Measurements from ENCODE around the gene PDE4A. TPM values are rescaled to one million over a fixed set of nuclear protein-coding genes. Genes with fewer than 3 reads are reported as not detected.
"Not testable (repeated sequence)": the region's sequence is repeated elsewhere in the genome, so short reads cannot be mapped to it uniquely, and the experiment has no call there.

Gene PDE4A
- total and polyA plus RNA-seq, 2 donors (not counting 1 experiment from before 2014, with no cell fraction given), result 3.6 to 4.1 TPM

DNA sequence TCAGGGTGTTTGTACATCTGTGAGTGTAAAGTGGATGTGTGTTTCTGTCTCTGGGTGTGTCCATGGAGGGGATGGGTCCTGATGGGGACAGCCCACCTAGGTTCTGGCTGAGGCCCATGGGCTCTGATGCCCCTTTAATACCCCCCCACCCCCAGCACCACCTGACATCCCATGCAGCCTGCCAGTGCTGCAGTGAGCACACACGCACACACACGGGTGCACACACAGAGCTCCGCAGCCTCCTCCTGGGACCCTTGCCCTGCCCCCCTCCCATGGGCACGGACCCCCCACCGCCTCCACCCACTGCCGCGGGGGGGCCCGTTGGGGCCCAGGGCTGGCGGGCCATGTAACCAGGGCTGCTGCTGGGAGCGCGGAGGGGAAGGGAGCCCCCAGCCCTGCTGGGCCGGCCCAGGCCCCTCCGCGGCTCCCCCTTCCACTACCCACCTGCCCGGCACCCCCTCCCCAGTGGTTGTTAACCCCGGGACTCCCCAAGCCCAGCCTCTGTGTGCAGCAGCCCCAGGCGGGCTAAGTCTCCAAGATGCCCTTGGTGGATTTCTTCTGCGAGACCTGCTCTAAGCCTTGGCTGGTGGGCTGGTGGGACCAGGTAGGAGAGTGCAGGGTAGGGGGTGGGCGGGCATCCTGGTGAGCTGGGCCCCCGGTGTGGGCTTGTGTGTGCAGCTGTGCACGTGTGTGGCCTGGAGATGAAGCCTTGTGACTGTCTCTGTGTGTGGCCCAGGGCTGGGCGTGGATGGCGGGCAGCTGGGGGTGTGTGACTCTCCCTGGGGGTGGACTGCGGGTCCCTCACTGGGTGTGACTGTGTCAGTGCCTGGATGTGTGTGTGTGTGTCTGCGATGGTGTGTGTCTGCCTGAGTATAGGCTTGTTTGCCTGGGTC lies 32.6 kb downstream of the PDE4A start:
- Histone ChIP-seq H3K79me2 (ENCODE audit: control insufficient read depth, insufficient read depth, low read length) (no peaks in the 10 kb centered on the region), H3K4me3 (replicated peaks in 1 of 4; ENCODE audit: control extremely low read depth in 1 of 4, insufficient read depth in 1 of 4, low read depth in 3 of 4, low read length in 4 of 4) (no peak overlapping the region), H3K9ac (ENCODE audit: insufficient read depth, low read length) (no peak overlapping the region), H3K4me1 (ENCODE audit: control insufficient read depth, extremely low read depth, insufficient read depth, low read length) (no peaks in the 10 kb centered on the region), H3K9me3 (ENCODE audit: control insufficient read depth, insufficient read depth, low read depth, low read length) (no peaks in the 10 kb centered on the region), H3K27ac (ENCODE audit: insufficient read depth, low read length) (no peak overlapping the region), H3K36me3 (ENCODE audit: control insufficient read depth, insufficient read depth, low read length) (peaks cover 2% of the 10 kb centered on the region), H3K4me2 (ENCODE audit: extremely low read depth, insufficient read depth, low read length) (no peak overlapping the region), H3K27me3 (ENCODE audit: control insufficient read depth, insufficient read depth, low read length) (no peaks in the 10 kb centered on the region), H4K20me1 (ENCODE audit: control insufficient read depth, extremely low read depth, insufficient read depth, low read length) (no peaks in the 10 kb centered on the region), H2AFZ (ENCODE audit: low read length) (no peak overlapping the region)
- no peak for DNase-seq (ENCODE audit: low read depth in 2 of 2)
- no peak for TF ChIP-seq EZH2 (IDR thresholded peaks at IDR 0.05; ENCODE audit: low read length, missing control alignments)
- TF ChIP-seq, protein P1, sequence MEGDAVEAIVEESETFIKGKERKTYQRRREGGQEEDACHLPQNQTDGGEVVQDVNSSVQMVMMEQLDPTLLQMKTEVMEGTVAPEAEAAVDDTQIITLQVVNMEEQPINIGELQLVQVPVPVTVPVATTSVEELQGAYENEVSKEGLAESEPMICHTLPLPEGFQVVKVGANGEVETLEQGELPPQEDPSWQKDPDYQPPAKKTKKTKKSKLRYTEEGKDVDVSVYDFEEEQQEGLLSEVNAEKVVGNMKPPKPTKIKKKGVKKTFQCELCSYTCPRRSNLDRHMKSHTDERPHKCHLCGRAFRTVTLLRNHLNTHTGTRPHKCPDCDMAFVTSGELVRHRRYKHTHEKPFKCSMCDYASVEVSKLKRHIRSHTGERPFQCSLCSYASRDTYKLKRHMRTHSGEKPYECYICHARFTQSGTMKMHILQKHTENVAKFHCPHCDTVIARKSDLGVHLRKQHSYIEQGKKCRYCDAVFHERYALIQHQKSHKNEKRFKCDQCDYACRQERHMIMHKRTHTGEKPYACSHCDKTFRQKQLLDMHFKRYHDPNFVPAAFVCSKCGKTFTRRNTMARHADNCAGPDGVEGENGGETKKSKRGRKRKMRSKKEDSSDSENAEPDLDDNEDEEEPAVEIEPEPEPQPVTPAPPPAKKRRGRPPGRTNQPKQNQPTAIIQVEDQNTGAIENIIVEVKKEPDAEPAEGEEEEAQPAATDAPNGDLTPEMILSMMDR (conservative IDR thresholded peaks at IDR 0.05 in 1 of 2, IDR thresholded peaks at IDR 0.05 in 1 of 2; ENCODE audit: low read depth in 1 of 2, low read length in 2 of 2), result no peak

DNA sequence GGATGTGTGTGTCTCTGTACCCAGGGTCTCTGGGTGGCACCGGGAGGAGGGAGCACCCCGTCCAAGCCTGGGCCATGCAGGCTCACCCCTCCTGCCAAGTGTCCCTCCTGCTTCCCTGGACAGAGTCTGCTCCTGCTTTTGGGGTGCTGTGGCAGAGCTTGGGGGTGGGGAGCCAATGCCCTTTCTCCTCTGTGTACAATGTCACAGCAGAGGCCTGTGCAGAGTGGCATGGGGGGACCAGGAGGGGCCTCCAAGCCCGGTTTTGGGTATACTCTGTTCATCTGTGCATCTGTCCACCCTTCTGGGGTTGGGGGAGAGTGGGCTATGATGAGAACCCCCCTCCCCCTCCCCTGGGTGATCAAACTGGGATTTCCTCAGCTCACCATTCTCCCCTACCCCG lies 33.5 kb downstream of the PDE4A start:
- H3K36me3 ChIP-seq (ENCODE audit: control insufficient read depth, insufficient read depth, low read length), result peaks cover 2% of the 10 kb centered on the region
- H3K4me3 ChIP-seq (replicated peaks in 1 of 4; ENCODE audit: control extremely low read depth in 1 of 4, insufficient read depth in 1 of 4, low read depth in 3 of 4, low read length in 4 of 4), result no peak overlapping the region
- no peaks in the 10 kb centered on the region for H3K27me3 ChIP-seq (ENCODE audit: control insufficient read depth, insufficient read depth, low read length)

DNA sequence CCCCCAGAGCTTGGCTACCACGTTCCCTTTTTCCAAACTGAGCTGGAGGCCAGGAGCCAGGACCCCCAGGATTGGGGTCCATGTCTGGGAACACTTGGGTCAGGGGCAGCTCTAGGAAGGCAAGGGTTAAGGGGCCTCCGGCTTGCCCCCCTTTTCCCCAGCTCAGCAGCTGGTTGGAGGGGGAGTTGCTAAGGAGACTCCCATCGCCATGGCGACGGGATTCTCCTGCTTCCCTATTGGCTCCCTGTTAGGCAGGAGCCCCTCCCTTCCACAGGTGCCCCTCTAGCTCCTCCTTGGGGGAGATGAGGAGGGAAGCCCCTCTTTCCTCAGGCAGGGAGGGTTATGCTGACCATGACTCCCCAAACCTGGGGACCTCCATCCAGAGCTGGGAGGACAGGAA lies 33.9 kb downstream of the PDE4A start:
- no peaks in the 10 kb centered on the region for H3K79me2 ChIP-seq (ENCODE audit: control insufficient read depth, insufficient read depth, low read length)
- H3K9ac ChIP-seq (ENCODE audit: insufficient read depth, low read length), result no peak overlapping the region
- TF ChIP-seq EZH2 (IDR thresholded peaks at IDR 0.05; ENCODE audit: low read length, missing control alignments), result no peak
- TF ChIP-seq, protein P1 (conservative IDR thresholded peaks at IDR 0.05 in 1 of 2, IDR thresholded peaks at IDR 0.05 in 1 of 2; ENCODE audit: low read depth in 1 of 2, low read length in 2 of 2), result no peak
- no peaks in the 10 kb centered on the region for H3K4me1 ChIP-seq (ENCODE audit: control insufficient read depth, extremely low read depth, insufficient read depth, low read length)
- H3K27me3 ChIP-seq (ENCODE audit: control insufficient read depth, insufficient read depth, low read length), result no peaks in the 10 kb centered on the region
- no peak for DNase-seq (ENCODE audit: low read depth in 2 of 2)
- H4K20me1 ChIP-seq (ENCODE audit: control insufficient read depth, extremely low read depth, insufficient read depth, low read length), result no peaks in the 10 kb centered on the region
- H3K27ac ChIP-seq (ENCODE audit: insufficient read depth, low read length), result no peak overlapping the region
- H3K4me2 ChIP-seq (ENCODE audit: extremely low read depth, insufficient read depth, low read length), result no peak overlapping the region
- H3K36me3 ChIP-seq (ENCODE audit: control insufficient read depth, insufficient read depth, low read length), result no peaks in the 10 kb centered on the region
- H2AFZ ChIP-seq (ENCODE audit: low read length), result no peak overlapping the region
- H3K9me3 ChIP-seq (ENCODE audit: control insufficient read depth, insufficient read depth, low read depth, low read length), result no peaks in the 10 kb centered on the region
- no peak overlapping the region for H3K4me3 ChIP-seq (replicated peaks in 1 of 4; ENCODE audit: control extremely low read depth in 1 of 4, insufficient read depth in 1 of 4, low read depth in 3 of 4, low read length in 4 of 4)

More for the DNA sequence above, 33.5 kb downstream of the PDE4A start:
- H3K9me3 ChIP-seq (ENCODE audit: control insufficient read depth, insufficient read depth, low read depth, low read length), result no peaks in the 10 kb centered on the region
- no peak overlapping the region for H2AFZ ChIP-seq (ENCODE audit: low read length)
- no peak overlapping the region for H3K4me2 ChIP-seq (ENCODE audit: extremely low read depth, insufficient read depth, low read length)
- no peaks in the 10 kb centered on the region for H3K79me2 ChIP-seq (ENCODE audit: control insufficient read depth, insufficient read depth, low read length)
- no peaks in the 10 kb centered on the region for H3K4me1 ChIP-seq (ENCODE audit: control insufficient read depth, extremely low read depth, insufficient read depth, low read length)
- TF ChIP-seq EZH2 (IDR thresholded peaks at IDR 0.05; ENCODE audit: low read length, missing control alignments), result no peak
- TF ChIP-seq, protein P1 (conservative IDR thresholded peaks at IDR 0.05 in 1 of 2, IDR thresholded peaks at IDR 0.05 in 1 of 2; ENCODE audit: low read depth in 1 of 2, low read length in 2 of 2), result no peak
- no peaks in the 10 kb centered on the region for H4K20me1 ChIP-seq (ENCODE audit: control insufficient read depth, extremely low read depth, insufficient read depth, low read length)
- no peak overlapping the region for H3K9ac ChIP-seq (ENCODE audit: insufficient read depth, low read length)
- H3K27ac ChIP-seq (ENCODE audit: insufficient read depth, low read length), result no peak overlapping the region
- no peak for DNase-seq (ENCODE audit: low read depth in 2 of 2)

DNA sequence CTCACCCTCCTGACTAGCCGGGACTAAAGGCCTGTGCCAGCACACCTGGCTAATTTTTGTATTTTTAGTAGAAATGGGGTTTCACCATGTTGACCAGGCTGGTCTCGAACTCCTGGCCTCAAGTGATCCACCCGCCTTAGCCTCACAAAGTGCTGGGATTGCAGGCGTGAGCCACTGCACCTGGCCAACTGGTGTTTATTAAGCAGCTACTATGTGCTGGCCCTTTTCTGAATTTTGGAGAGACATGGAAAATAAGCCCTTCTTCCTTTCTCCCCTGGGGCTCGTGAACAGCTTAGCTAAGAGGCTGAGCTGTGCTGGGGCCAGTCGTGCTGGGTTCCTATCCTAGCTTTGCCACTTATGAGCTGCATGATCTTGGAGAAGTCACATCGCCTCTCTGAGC lies 38.4 kb downstream of the PDE4A start:
- not testable (repeated sequence) for H3K9ac ChIP-seq (ENCODE audit: insufficient read depth, low read length); H4K20me1 ChIP-seq (ENCODE audit: control insufficient read depth, extremely low read depth, insufficient read depth, low read length); H3K36me3 ChIP-seq (ENCODE audit: control insufficient read depth, insufficient read depth, low read length); H3K79me2 ChIP-seq (ENCODE audit: control insufficient read depth, insufficient read depth, low read length); H3K27ac ChIP-seq (ENCODE audit: insufficient read depth, low read length); H3K9me3 ChIP-seq (ENCODE audit: control insufficient read depth, insufficient read depth, low read depth, low read length); H2AFZ ChIP-seq (ENCODE audit: low read length); H3K4me1 ChIP-seq (ENCODE audit: control insufficient read depth, extremely low read depth, insufficient read depth, low read length); DNase-seq (ENCODE audit: low read depth in 2 of 2); H3K27me3 ChIP-seq (ENCODE audit: control insufficient read depth, insufficient read depth, low read length); H3K4me3 ChIP-seq (replicated peaks in 1 of 4; ENCODE audit: control extremely low read depth in 1 of 4, insufficient read depth in 1 of 4, low read depth in 3 of 4, low read length in 4 of 4); H3K4me2 ChIP-seq (ENCODE audit: extremely low read depth, insufficient read depth, low read length)

Data from fibroblast of lung (primary cell).